H1 (cell line): Measurements from ENCODE around the gene CTCF. TPM values are rescaled to one million over a fixed set of nuclear protein-coding genes. Genes with fewer than 3 reads are reported as not detected.

Experiments
- CTCF ChIA-PET: fragments of 300-600 bp; sonication (Branson Sonifier 250); formaldehyde crosslinking; loops from one replicate; lab custom pipeline; 2021; ENCODE audit not compliant: partially characterized antibody; lab: Charles Lee
- POLR2A ChIA-PET: fragments of 300-600 bp; sonication (Branson Sonifier 250); formaldehyde crosslinking; loops from one replicate; lab custom pipeline; 2021; ENCODE audit warnings: inconsistent platforms; ENCODE audit not compliant: partially characterized antibody; lab: Charles Lee
- DNase-seq, 2 experiments: peaks; one replicate each; pipeline versions ENCODE4 v3.0.0 to v3.0.0-alpha.2; 2010 to 2022; ENCODE audit warnings: low spot score in 2 of 2, low read depth in 1 of 2, mixed read lengths in 1 of 2
- FAIRE-seq: peaks from 2 replicates; lab custom pipeline; 2011; peaks lifted over from hg19 to GRCh38; lab: Jason Lieb, UNC
- H2AFZ ChIP-seq: 2 replicates; pipeline ENCODE4 v1.8.1; 2012; ENCODE audit warnings: low read length, inconsistent platforms
- H2AK5ac ChIP-seq: 2 replicates; pipeline ENCODE4 v1.6.1; 2013; ENCODE audit warnings: low read depth, low read length
- H2BK120ac ChIP-seq: replicated peaks from 2 replicates; pipeline ENCODE3; 2013; ENCODE audit warnings: low read depth, low read length, inconsistent platforms
- H2BK12ac ChIP-seq: 2 replicates; pipeline ENCODE4 v1.6.1; 2013; ENCODE audit warnings: low read depth, low read length
- H2BK15ac ChIP-seq: 2 replicates; pipeline ENCODE4 v1.6.1; 2013; ENCODE audit warnings: low read length
- H2BK20ac ChIP-seq: 2 replicates; pipeline ENCODE4 v1.6.1; 2013; ENCODE audit warnings: low read length
- H2BK5ac ChIP-seq: 2 replicates; pipeline ENCODE4 v1.6.1; 2013; ENCODE audit warnings: low read depth, low read length
- H3K14ac ChIP-seq: 2 replicates; pipeline ENCODE4 v1.6.1; 2013; ENCODE audit warnings: inconsistent platforms; ENCODE audit not compliant: insufficient read length
- H3K18ac ChIP-seq: 2 replicates; pipeline ENCODE4 v1.6.1; 2013; ENCODE audit warnings: low read length; ENCODE audit errors: extremely low read depth
- H3K23ac ChIP-seq: 2 replicates; pipeline ENCODE4 v1.6.1; 2013; ENCODE audit warnings: inconsistent platforms; ENCODE audit not compliant: insufficient read length
- H3K23me2 ChIP-seq: 2 replicates; pipeline ENCODE4 v1.6.1; 2013; ENCODE audit warnings: low read depth, low read length
- H3K27ac ChIP-seq: 2 replicates; pipeline ENCODE4 v1.6.1; 2011; ENCODE audit warnings: low read depth, low read length, inconsistent platforms
- H3K27me3 ChIP-seq, 4 experiments: replicated peaks in 1 of 4; 1 replicate in 1 of 4; 2 replicates in 3 of 4; pipeline versions ENCODE4 v1.6.1 to v1.8.1; 2011 to 2013; ENCODE audit warnings: low read length in 3 of 4, mild to moderate bottlenecking in 3 of 4, inconsistent platforms in 2 of 4, mixed read lengths in 2 of 4, moderate library complexity in 1 of 4; ENCODE audit not compliant: control insufficient read depth in 3 of 4, insufficient read depth in 3 of 4; ENCODE audit errors: extremely low read depth in 1 of 4
- H3K36me3 ChIP-seq, 4 experiments: 2 replicates each; pipeline versions ENCODE4 v1.6.1 to v1.8.1; 2011 to 2013; ENCODE audit warnings: mild to moderate bottlenecking in 4 of 4, low read length in 3 of 4, moderate library complexity in 2 of 4, control low read depth in 1 of 4, inconsistent platforms in 1 of 4; ENCODE audit not compliant: insufficient read depth in 4 of 4, control insufficient read depth in 2 of 4
- H3K4ac ChIP-seq: replicated peaks from 2 replicates; pipeline ENCODE3; 2013; ENCODE audit warnings: low read length, low read depth, mixed read lengths, inconsistent platforms; ENCODE audit not compliant: insufficient read length
- H3K4me1 ChIP-seq, 4 experiments: replicated peaks in 1 of 4; 1 replicate in 1 of 4; 2 replicates in 3 of 4; pipeline versions ENCODE4 v1.6.1 to v1.8.1; 2011 to 2013; ENCODE audit warnings: low read length in 3 of 4, inconsistent platforms in 2 of 4, mixed read lengths in 1 of 4; ENCODE audit not compliant: insufficient read depth in 4 of 4, control insufficient read depth in 3 of 4
- H3K4me2 ChIP-seq, 2 experiments: 2 replicates each; pipeline versions ENCODE4 v1.6.1 to v1.8.1; 2011 to 2013; ENCODE audit warnings: low read depth in 2 of 2, low read length in 2 of 2, control low read depth in 1 of 2, inconsistent platforms in 1 of 2, mild to moderate bottlenecking in 1 of 2; ENCODE audit not compliant: insufficient read depth in 1 of 2
- H3K4me3 ChIP-seq, 4 experiments: fragments of 200-600, 300-600 bp in 1 of 4; sonication (generic), shearing (Covaris generic), sonication (Bioruptor Twin) in 1 of 4; 2 replicates each; pipeline versions ENCODE4 v1.5.1 to v1.8.1; 2011 to 2016; ENCODE audit warnings: low read length in 4 of 4, low read depth in 3 of 4, control low read depth in 2 of 4, inconsistent platforms in 2 of 4, mild to moderate bottlenecking in 2 of 4, mixed read lengths in 1 of 4, moderate library complexity in 1 of 4; ENCODE audit not compliant: insufficient read depth in 2 of 4; ENCODE audit errors: extremely low read depth in 1 of 4
- H3K56ac ChIP-seq: replicated peaks from 2 replicates; pipeline ENCODE3; 2013; ENCODE audit warnings: low read depth, mild to moderate bottlenecking, mixed read lengths, low read length, inconsistent platforms; ENCODE audit not compliant: insufficient read length
- H3K79me1 ChIP-seq: 2 replicates; pipeline ENCODE4 v1.6.1; 2013; ENCODE audit warnings: low read depth, low read length, control low read depth
- H3K79me2 ChIP-seq, 2 experiments: 2 replicates each; pipeline versions ENCODE4 v1.6.1 to v1.8.1; 2012 to 2013; ENCODE audit warnings: low read length in 2 of 2, mild to moderate bottlenecking in 2 of 2, inconsistent platforms in 1 of 2; ENCODE audit not compliant: insufficient read depth in 2 of 2, control insufficient read depth in 1 of 2
- H3K9ac ChIP-seq, 4 experiments: replicated peaks in 1 of 4; 1 replicate in 1 of 4; 2 replicates in 3 of 4; pipeline versions ENCODE4 v1.6.1 to v1.8.1; 2011 to 2013; ENCODE audit warnings: low read depth in 3 of 4, low read length in 3 of 4, control low read depth in 2 of 4, mild to moderate bottlenecking in 2 of 4, moderate library complexity in 2 of 4, inconsistent platforms in 1 of 4; ENCODE audit errors: extremely low read depth in 1 of 4
- H3K9me3 ChIP-seq, 2 experiments: 2 replicates each; pipeline versions ENCODE4 v1.6.1 to v1.8.1; 2012 to 2013; ENCODE audit warnings: mild to moderate bottlenecking in 2 of 2, moderate library complexity in 2 of 2, control low read depth in 1 of 2, inconsistent platforms in 1 of 2, low read depth in 1 of 2, low read length in 1 of 2, mixed read lengths in 1 of 2; ENCODE audit not compliant: insufficient read depth in 2 of 2
- H4K20me1 ChIP-seq, 2 experiments: replicated peaks in 1 of 2; 2 replicates each; pipeline versions ENCODE3 to v1.8.1; 2011 to 2013; ENCODE audit warnings: inconsistent platforms in 2 of 2, low read length in 2 of 2, mild to moderate bottlenecking in 1 of 2; ENCODE audit not compliant: insufficient read depth in 2 of 2, control insufficient read depth in 1 of 2
- H4K5ac ChIP-seq: 2 replicates; pipeline ENCODE4 v1.6.1; 2013; ENCODE audit warnings: low read length, low read depth, mixed read lengths, inconsistent platforms; ENCODE audit not compliant: insufficient read length
- H4K8ac ChIP-seq: 2 replicates; pipeline ENCODE4 v1.8.0; 2013; ENCODE audit warnings: mild to moderate bottlenecking, moderate library complexity, low read length, inconsistent platforms; ENCODE audit not compliant: insufficient read depth; ENCODE audit errors: extremely low read depth
- H4K91ac ChIP-seq: replicated peaks from 2 replicates; pipeline ENCODE3; 2013; ENCODE audit warnings: low read length, mixed read lengths, inconsistent platforms; ENCODE audit not compliant: insufficient read length
- ASH2L ChIP-seq: fragments of 200-600, 300-600 bp; sonication (generic); IDR thresholded peaks from one replicate; pipeline ENCODE4 v1.7.1; 2017; ENCODE audit warnings: low read length
- CBX8 ChIP-seq: fragments of 300-800, 300-1000 bp; sonication (generic); IDR thresholded peaks from 2 replicates; pipeline ENCODE4 v1.7.1; 2016; ENCODE audit warnings: low read depth, low read length, borderline replicate concordance
- CEBPB ChIP-seq: IDR thresholded peaks from 2 replicates; pipeline ENCODE4 v1.6.1; 2012; ENCODE audit warnings: low read depth, low read length
- CHD1 ChIP-seq: IDR thresholded peaks from 2 replicates; pipeline ENCODE4 v1.6.1; 2012; ENCODE audit warnings: low read depth, low read length, improper control_type of control experiment
- KDM1A ChIP-seq: fragments of 200-600, 300-600 bp; sonication (generic); IDR thresholded peaks from 2 replicates; pipeline ENCODE4 v1.7.1; 2016; ENCODE audit warnings: mild to moderate bottlenecking, low read length, borderline replicate concordance
- NRF1 ChIP-seq: IDR thresholded peaks from 2 replicates; pipeline ENCODE4 v1.6.1; 2011; ENCODE audit warnings: mild to moderate bottlenecking, low read depth, low read length, improper control_type of control experiment
- RBBP5 ChIP-seq: IDR thresholded peaks from 2 replicates; pipeline ENCODE4 v1.7.1; 2012; ENCODE audit warnings: low read depth, mild to moderate bottlenecking, inconsistent platforms, low read length, moderate library complexity, borderline replicate concordance
- SUZ12 ChIP-seq: fragments of 200-600 bp; sonication (generic); IDR thresholded peaks from 2 replicates; pipeline ENCODE4 v1.6.1; 2012; ENCODE audit warnings: mild to moderate bottlenecking, inconsistent platforms, low read length, moderate library complexity, mixed read lengths
- TEAD4 ChIP-seq: IDR thresholded peaks from 2 replicates; pipeline ENCODE4 v1.6.1; 2012; ENCODE audit warnings: low read depth, low read length, inconsistent platforms, mixed read lengths
- WGBS, 2 experiments: shearing (Covaris generic) in 1 of 2; methylation state at CpG; one replicate each; pipeline versions ENCODE4 v1.1.6 to v1.1.7; 2013 to 2015; ENCODE audit warnings: low lambda C conversion rate in 2 of 2, mixed read lengths in 2 of 2, inconsistent platforms in 1 of 2, low coverage in 1 of 2, missing lambda C conversion rate in 1 of 2; ENCODE audit not compliant: insufficient replicate concordance in 2 of 2, insufficient coverage in 1 of 2, insufficient read length in 1 of 2; ENCODE audit errors: extremely low coverage in 1 of 2, missing lambda C conversion rate in 1 of 2; 5-methylcytosine and 5-hydroxymethylcytosine counted together
- polyA plus RNA-seq, 7 experiments: library from polyadenylated mRNA; depleted of rRNA in 3 of 7; stranded (reverse) in 5 of 7; unstranded in 2 of 7; fragments of >200 nt in 5 of 7; fragments of 200-250 nt in 2 of 7; gene quantifications; 1 replicate in 5 of 7; 2 replicates in 1 of 7; 4 replicates in 1 of 7; pipeline versions ENCODE4 v1.2.1 to v1.2.3, GENCODE V29; 2011 to 2013; ENCODE audit warnings: missing spikeins in 2 of 7, mixed read lengths in 2 of 7
- total RNA-seq: library from RNA; stranded (reverse); fragmentation: NEBNext Ultra II Directional; extraction: Animal tissue kit (Norgen Biotek cat#: 25700); gene quantifications from 2 replicates; pipeline ENCODE4 v1.2.1, GENCODE V29; 2021
- TF ChIP-seq, protein P1 (sequence below): IDR thresholded peaks from 2 replicates; pipeline ENCODE4 v1.6.1; 2012; ENCODE audit warnings: inconsistent platforms
- TF ChIP-seq, protein P2 (sequence below): IDR thresholded peaks from 2 replicates; pipeline ENCODE4 v1.6.1; 2011; ENCODE audit warnings: low read length, improper control_type of control experiment

The CTCF gene
- total and polyA plus RNA-seq, 2 of the 8 experiments (the other 6 are each of a cell fraction or from before 2014, with no cell fraction given): 32.4 to 66.0 TPM

DNA sequence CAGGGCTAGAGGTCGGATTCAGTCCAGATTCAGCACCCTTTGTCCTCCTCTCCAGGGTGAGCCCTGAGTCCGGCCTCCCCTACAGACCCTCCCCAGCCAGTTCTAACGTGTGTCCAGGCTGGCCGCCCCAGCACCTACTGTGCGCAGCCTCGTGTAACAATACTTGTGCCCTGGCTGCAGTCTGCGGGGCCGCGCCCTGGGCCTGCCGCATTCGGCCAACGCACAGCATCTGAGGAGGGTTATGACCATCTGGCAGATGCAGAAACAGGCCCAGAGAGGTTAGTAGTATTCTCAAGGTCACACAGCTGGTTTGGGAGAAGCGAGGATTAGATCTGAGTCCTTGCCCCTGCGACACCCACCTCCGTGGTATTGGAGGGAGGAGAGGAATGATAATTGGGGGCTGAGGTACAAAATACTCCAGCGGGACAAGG, 32.7 kb upstream of the CTCF start:
- Histone ChIP-seq H3K4me3 (peak overlapping the region; percentile 32 to 68 (median 48)), H3K4me1 (peaks cover 0 to 12% (median 8%) of the 10 kb centered on the region in 4 experiments; a peak in 6 of 7 replicates), H3K4me2 (peak overlapping the region; percentile 85 to 92), H3K23ac (no peak overlapping the region), H4K91ac (peak overlapping the region; percentile 56), H3K56ac (no peak overlapping the region), H3K9ac (no peak overlapping the region; a peak in 1 of 7 replicates), H2BK120ac (no peak overlapping the region), H4K20me1 (peaks cover 4 to 19% of the 10 kb centered on the region in 2 experiments), H3K27ac (no peak overlapping the region), H3K79me1 (no peaks in the 10 kb centered on the region), H3K27me3 (peaks cover 57 to 98% (median 92%) of the 10 kb centered on the region in 4 experiments), H4K8ac (peak overlapping the region; percentile 72; the same call in 1 of the 2 replicates), H3K79me2 (no peaks in the 10 kb centered on the region), H3K14ac (no peak overlapping the region), H3K4ac (no peak overlapping the region), H3K23me2 (peaks cover 16% of the 10 kb centered on the region; the same call in 1 of the 2 replicates), H3K36me3 (no peaks in the 10 kb centered on the region), H2BK20ac (peak overlapping the region; percentile 5; the same call in 1 of the 2 replicates), H2BK15ac (0 out of 2 replicates have a peak overlapping the region, but pooled peaks have one; percentile 53), H2AFZ (no peak overlapping the region), H2AK5ac (no peak overlapping the region), H3K18ac (no peak overlapping the region; the same call in 1 of the 2 replicates), H2BK5ac (no peak overlapping the region; the same call in 1 of the 2 replicates), H3K9me3 (no peaks in the 10 kb centered on the region), H4K5ac (no peak overlapping the region), H2BK12ac (0 out of 2 replicates have a peak overlapping the region, but pooled peaks have one; percentile 39)
- 26% methylated on average over 16 of the region's 16 CpGs; no CpG with 5 or more reads in 1 of the 2 experiments for WGBS, 2 experiments
- no peak for FAIRE-seq
- CTCF ChIA-PET: interaction anchor here (0.7 to 4.3 kb wide), 11 partner anchors 8 to 130 kb away, joined by 3 to 63 read pairs (median 6); partner anchors contain the start of genes ACD, ATP6V0D1 and CARMIL2
- POLR2A ChIA-PET: interaction anchor here (0.7 to 3.0 kb wide), 12 partner anchors 8 to 118 kb away, joined by 3 to 14 read pairs (median 5); partner anchors contain the start of gene CARMIL2
- DNase-seq: no peak
- TF ChIP-seq KDM1A: peak; percentile 56; the same call in 1 of the 2 replicates
- TF ChIP-seq RBBP5: no peak; the same call in 1 of the 2 replicates
- TF ChIP-seq CBX8: no peak
- TF ChIP-seq SUZ12: peak; percentile 92; the same call in 1 of the 2 replicates
- no peak for TF ChIP-seq CEBPB
- no peak for TF ChIP-seq ASH2L
- TF ChIP-seq, protein P1, sequence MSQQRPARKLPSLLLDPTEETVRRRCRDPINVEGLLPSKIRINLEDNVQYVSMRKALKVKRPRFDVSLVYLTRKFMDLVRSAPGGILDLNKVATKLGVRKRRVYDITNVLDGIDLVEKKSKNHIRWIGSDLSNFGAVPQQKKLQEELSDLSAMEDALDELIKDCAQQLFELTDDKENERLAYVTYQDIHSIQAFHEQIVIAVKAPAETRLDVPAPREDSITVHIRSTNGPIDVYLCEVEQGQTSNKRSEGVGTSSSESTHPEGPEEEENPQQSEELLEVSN: no peak
- no peak for TF ChIP-seq NRF1
- TF ChIP-seq CHD1: no peak
- TF ChIP-seq, protein P2, sequence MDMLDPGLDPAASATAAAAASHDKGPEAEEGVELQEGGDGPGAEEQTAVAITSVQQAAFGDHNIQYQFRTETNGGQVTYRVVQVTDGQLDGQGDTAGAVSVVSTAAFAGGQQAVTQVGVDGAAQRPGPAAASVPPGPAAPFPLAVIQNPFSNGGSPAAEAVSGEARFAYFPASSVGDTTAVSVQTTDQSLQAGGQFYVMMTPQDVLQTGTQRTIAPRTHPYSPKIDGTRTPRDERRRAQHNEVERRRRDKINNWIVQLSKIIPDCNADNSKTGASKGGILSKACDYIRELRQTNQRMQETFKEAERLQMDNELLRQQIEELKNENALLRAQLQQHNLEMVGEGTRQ: no peak
- TF ChIP-seq TEAD4: no peak
